ENCODE measurements around the gene RALGAPB. TPM values are rescaled to one million over a fixed set of nuclear protein-coding genes. Genes with fewer than 3 reads are reported as not detected.
A peak's percentile ranks its signal among the peaks of the same experiment; 100 is the strongest.

The RALGAPB gene
- total RNA-seq, 1 donor = 42.7 TPM

GRCh38 chr20:38520261-38520660, 47.6 kb downstream of the RALGAPB start:
- no peak for DNase-seq (ENCODE audit: insufficient read length, low spot score, missing footprints)
- TF ChIP-seq, protein P1, sequence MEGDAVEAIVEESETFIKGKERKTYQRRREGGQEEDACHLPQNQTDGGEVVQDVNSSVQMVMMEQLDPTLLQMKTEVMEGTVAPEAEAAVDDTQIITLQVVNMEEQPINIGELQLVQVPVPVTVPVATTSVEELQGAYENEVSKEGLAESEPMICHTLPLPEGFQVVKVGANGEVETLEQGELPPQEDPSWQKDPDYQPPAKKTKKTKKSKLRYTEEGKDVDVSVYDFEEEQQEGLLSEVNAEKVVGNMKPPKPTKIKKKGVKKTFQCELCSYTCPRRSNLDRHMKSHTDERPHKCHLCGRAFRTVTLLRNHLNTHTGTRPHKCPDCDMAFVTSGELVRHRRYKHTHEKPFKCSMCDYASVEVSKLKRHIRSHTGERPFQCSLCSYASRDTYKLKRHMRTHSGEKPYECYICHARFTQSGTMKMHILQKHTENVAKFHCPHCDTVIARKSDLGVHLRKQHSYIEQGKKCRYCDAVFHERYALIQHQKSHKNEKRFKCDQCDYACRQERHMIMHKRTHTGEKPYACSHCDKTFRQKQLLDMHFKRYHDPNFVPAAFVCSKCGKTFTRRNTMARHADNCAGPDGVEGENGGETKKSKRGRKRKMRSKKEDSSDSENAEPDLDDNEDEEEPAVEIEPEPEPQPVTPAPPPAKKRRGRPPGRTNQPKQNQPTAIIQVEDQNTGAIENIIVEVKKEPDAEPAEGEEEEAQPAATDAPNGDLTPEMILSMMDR (IDR thresholded peaks at IDR 0.05; ENCODE audit: extremely low read depth, low read depth, low read length) = no peak
- H3K36me3 ChIP-seq (ENCODE audit: insufficient read depth, low read length) = peaks cover 41% of the 10 kb centered on the region
- no peaks in the 10 kb centered on the region for H3K27me3 ChIP-seq (ENCODE audit: insufficient read depth, low read length)
- H3K4me2 ChIP-seq (ENCODE audit: insufficient read depth, low read length) = no peak overlapping the region
- H3K4me1 ChIP-seq (ENCODE audit: insufficient read depth, low read length) = peaks cover 7% of the 10 kb centered on the region
- peaks cover 8% of the 10 kb centered on the region for H3K79me2 ChIP-seq (ENCODE audit: insufficient read depth, low read length)
- H3K9me3 ChIP-seq (ENCODE audit: low read depth, low read length) = no peaks in the 10 kb centered on the region
- H3K27ac ChIP-seq (ENCODE audit: low read depth, low read length) = no peak overlapping the region
- no peak overlapping the region for H2AFZ ChIP-seq (ENCODE audit: low read length)
- H3K4me3 ChIP-seq (ENCODE audit: insufficient read depth, low read length) = no peak overlapping the region
- peaks cover 3% of the 10 kb centered on the region for H4K20me1 ChIP-seq (ENCODE audit: insufficient read depth, low read length)

GRCh38 chr20:38523697-38524096, 51.1 kb downstream of the RALGAPB start:
- H3K27me3 ChIP-seq (ENCODE audit: insufficient read depth, low read length) = no peaks in the 10 kb centered on the region
- no peaks in the 10 kb centered on the region for H4K20me1 ChIP-seq (ENCODE audit: insufficient read depth, low read length)
- peak; percentile 74 for DNase-seq (ENCODE audit: insufficient read length, low spot score, missing footprints)
- H2AFZ ChIP-seq (ENCODE audit: low read length) = no peak overlapping the region
- peaks cover 3% of the 10 kb centered on the region for H3K79me2 ChIP-seq (ENCODE audit: insufficient read depth, low read length)
- H3K4me3 ChIP-seq (ENCODE audit: insufficient read depth, low read length) = no peak overlapping the region
- no peaks in the 10 kb centered on the region for H3K9me3 ChIP-seq (ENCODE audit: low read depth, low read length)
- H3K27ac ChIP-seq (ENCODE audit: low read depth, low read length) = no peak overlapping the region
- peaks cover 7% of the 10 kb centered on the region for H3K4me1 ChIP-seq (ENCODE audit: insufficient read depth, low read length)
- TF ChIP-seq, protein P1 (IDR thresholded peaks at IDR 0.05; ENCODE audit: extremely low read depth, low read depth, low read length) = no peak
- peaks cover 40% of the 10 kb centered on the region for H3K36me3 ChIP-seq (ENCODE audit: insufficient read depth, low read length)
- H3K4me2 ChIP-seq (ENCODE audit: insufficient read depth, low read length) = no peak overlapping the region

GRCh38 chr20:38528167-38528566, 55.5 kb downstream of the RALGAPB start:
- H4K20me1 ChIP-seq (ENCODE audit: insufficient read depth, low read length) = no peaks in the 10 kb centered on the region
- TF ChIP-seq, protein P1 (IDR thresholded peaks at IDR 0.05; ENCODE audit: extremely low read depth, low read depth, low read length) = no peak
- H3K9me3 ChIP-seq (ENCODE audit: low read depth, low read length) = no peaks in the 10 kb centered on the region
- no peak overlapping the region for H3K27ac ChIP-seq (ENCODE audit: low read depth, low read length)
- H2AFZ ChIP-seq (ENCODE audit: low read length) = no peak overlapping the region
- H3K36me3 ChIP-seq (ENCODE audit: insufficient read depth, low read length) = peaks cover 45% of the 10 kb centered on the region
- H3K4me3 ChIP-seq (ENCODE audit: insufficient read depth, low read length) = no peak overlapping the region
- no peaks in the 10 kb centered on the region for H3K27me3 ChIP-seq (ENCODE audit: insufficient read depth, low read length)
- H3K4me2 ChIP-seq (ENCODE audit: insufficient read depth, low read length) = no peak overlapping the region
- no peaks in the 10 kb centered on the region for H3K79me2 ChIP-seq (ENCODE audit: insufficient read depth, low read length)
- peaks cover 6% of the 10 kb centered on the region for H3K4me1 ChIP-seq (ENCODE audit: insufficient read depth, low read length)
- DNase-seq (ENCODE audit: insufficient read length, low spot score, missing footprints) = no peak

GRCh38 chr20:38531021-38531420, 58.4 kb downstream of the RALGAPB start:
- TF ChIP-seq, protein P1 (IDR thresholded peaks at IDR 0.05; ENCODE audit: extremely low read depth, low read depth, low read length) = no peak
- H4K20me1 ChIP-seq (ENCODE audit: insufficient read depth, low read length) = no peaks in the 10 kb centered on the region
- H3K4me3 ChIP-seq (ENCODE audit: insufficient read depth, low read length) = no peak overlapping the region
- no peaks in the 10 kb centered on the region for H3K27me3 ChIP-seq (ENCODE audit: insufficient read depth, low read length)
- DNase-seq (ENCODE audit: insufficient read length, low spot score, missing footprints) = no peak
- H3K4me1 ChIP-seq (ENCODE audit: insufficient read depth, low read length) = peaks cover 3% of the 10 kb centered on the region
- H3K79me2 ChIP-seq (ENCODE audit: insufficient read depth, low read length) = no peaks in the 10 kb centered on the region
- H3K27ac ChIP-seq (ENCODE audit: low read depth, low read length) = no peak overlapping the region
- no peak overlapping the region for H2AFZ ChIP-seq (ENCODE audit: low read length)
- H3K36me3 ChIP-seq (ENCODE audit: insufficient read depth, low read length) = peaks cover 51% of the 10 kb centered on the region
- H3K4me2 ChIP-seq (ENCODE audit: insufficient read depth, low read length) = no peak overlapping the region
- no peaks in the 10 kb centered on the region for H3K9me3 ChIP-seq (ENCODE audit: low read depth, low read length)
